GM23248 (cell line): ENCODE measurements around the gene KRT83. TPM values are rescaled to one million over a fixed set of nuclear protein-coding genes. Genes with fewer than 3 reads are reported as not detected.
A peak's percentile ranks its signal among the peaks of the same experiment; 100 is the strongest.

ENCODE experiments used
- DNase-seq: peaks from one replicate; pipeline ENCODE4 v3.0.0-alpha.2; 2015
- H2AFZ ChIP-seq: fragments of 200-600 bp; sonication (generic); 2 replicates; pipeline ENCODE4 v1.6.1; 2016; ENCODE audit warnings: antibody characterized with exemption
- H3F3A ChIP-seq: fragments of 200-600 bp; sonication (generic); 2 replicates; pipeline ENCODE4 v1.6.1; 2016; ENCODE audit warnings: mild to moderate bottlenecking, antibody characterized with exemption, mixed run types; ENCODE audit not compliant: insufficient read depth
- H3K27ac ChIP-seq: fragments of 200-600 bp; sonication (generic); 2 replicates; pipeline ENCODE4 v1.5.1; 2016; ENCODE audit warnings: mild to moderate bottlenecking
- H3K27me3 ChIP-seq: fragments of 200-600 bp; sonication (generic); replicated peaks from 2 replicates; pipeline ENCODE4 v1.6.1; 2016; ENCODE audit warnings: mild to moderate bottlenecking; ENCODE audit not compliant: insufficient read depth
- H3K36me3 ChIP-seq: fragments of 200-600 bp; sonication (generic); 2 replicates; pipeline ENCODE4 v1.6.1; 2016; ENCODE audit warnings: low read depth, mild to moderate bottlenecking
- H3K4me1 ChIP-seq: fragments of 200-600 bp; sonication (generic); 2 replicates; pipeline ENCODE4 v1.6.1; 2016; ENCODE audit warnings: mild to moderate bottlenecking; ENCODE audit not compliant: insufficient read depth
- H3K4me2 ChIP-seq: fragments of 200-600 bp; sonication (generic); one replicate; pipeline ENCODE4 v1.6.1; 2016; ENCODE audit warnings: mild to moderate bottlenecking; ENCODE audit not compliant: unreplicated experiment
- H3K4me3 ChIP-seq: fragments of 200-600 bp; sonication (generic); 2 replicates; pipeline ENCODE4 v1.5.1; 2016; ENCODE audit warnings: mild to moderate bottlenecking
- H3K79me2 ChIP-seq: fragments of 200-600 bp; sonication (generic); 2 replicates; pipeline ENCODE4 v1.6.1; 2016; ENCODE audit warnings: mild to moderate bottlenecking; ENCODE audit not compliant: insufficient read depth
- H3K9ac ChIP-seq: fragments of 200-600 bp; sonication (generic); 2 replicates; pipeline ENCODE4 v1.6.1; 2016; ENCODE audit warnings: mild to moderate bottlenecking
- H3K9me2 ChIP-seq: fragments of 200-600 bp; sonication (generic); 2 replicates; pipeline ENCODE4 v1.6.1; 2016; ENCODE audit warnings: mixed run types, mild to moderate bottlenecking, moderate library complexity; ENCODE audit not compliant: insufficient read depth
- H3K9me3 ChIP-seq: fragments of 200-600 bp; sonication (generic); one replicate; pipeline ENCODE4 v1.6.1; 2017; ENCODE audit warnings: low read depth
- H4K20me1 ChIP-seq: fragments of 200-600 bp; sonication (generic); 2 replicates; pipeline ENCODE4 v1.6.0; 2016; ENCODE audit not compliant: insufficient read depth
- EZH2 ChIP-seq: fragments of 200-600 bp; sonication (generic); IDR thresholded peaks from 2 replicates; pipeline ENCODE4 v1.6.1; 2018; ENCODE audit warnings: antibody characterized with exemption, mild to moderate bottlenecking; ENCODE audit not compliant: insufficient read depth, poor library complexity, severe bottlenecking
- EZH2phosphoT487 ChIP-seq: fragments of 200-600 bp; sonication (generic); IDR thresholded peaks from 2 replicates; pipeline ENCODE4 v1.6.1; 2018; ENCODE audit warnings: antibody characterized with exemption, moderate library complexity, mild to moderate bottlenecking, low read depth; ENCODE audit not compliant: insufficient read depth
- WGBS, 2 experiments: methylation state at CpG; one replicate each; pipeline ENCODE4 v1.1.6; 2015 to 2017; ENCODE audit warnings: low lambda C conversion rate in 2 of 2, low coverage in 1 of 2; ENCODE audit errors: missing lambda C conversion rate in 2 of 2; 5-methylcytosine and 5-hydroxymethylcytosine counted together
- in situ Hi-C: fragments of 300-500 bp; cut with MboI; formaldehyde crosslinking; loops from 2 replicates; pipeline ENCODE4 v1.15.0; 2020
- polyA plus RNA-seq: library from polyadenylated mRNA; unstranded; fragments of >200 nt; fragmentation: Nextera tagmentation; extraction: Ambion mirVana; gene quantifications from 2 replicates; pipeline ENCODE4 v1.2.1, GENCODE V29; 2016
- total RNA-seq: library from RNA; depleted of rRNA; stranded (reverse); fragments of >200 nt; shearing (Covaris generic); gene quantifications from 2 replicates; pipeline ENCODE4 v1.2.3, GENCODE V29; 2014

KRT83 gene
- total and polyA plus RNA-seq, 2 experiments from 2014 or later: not detected

DNA sequence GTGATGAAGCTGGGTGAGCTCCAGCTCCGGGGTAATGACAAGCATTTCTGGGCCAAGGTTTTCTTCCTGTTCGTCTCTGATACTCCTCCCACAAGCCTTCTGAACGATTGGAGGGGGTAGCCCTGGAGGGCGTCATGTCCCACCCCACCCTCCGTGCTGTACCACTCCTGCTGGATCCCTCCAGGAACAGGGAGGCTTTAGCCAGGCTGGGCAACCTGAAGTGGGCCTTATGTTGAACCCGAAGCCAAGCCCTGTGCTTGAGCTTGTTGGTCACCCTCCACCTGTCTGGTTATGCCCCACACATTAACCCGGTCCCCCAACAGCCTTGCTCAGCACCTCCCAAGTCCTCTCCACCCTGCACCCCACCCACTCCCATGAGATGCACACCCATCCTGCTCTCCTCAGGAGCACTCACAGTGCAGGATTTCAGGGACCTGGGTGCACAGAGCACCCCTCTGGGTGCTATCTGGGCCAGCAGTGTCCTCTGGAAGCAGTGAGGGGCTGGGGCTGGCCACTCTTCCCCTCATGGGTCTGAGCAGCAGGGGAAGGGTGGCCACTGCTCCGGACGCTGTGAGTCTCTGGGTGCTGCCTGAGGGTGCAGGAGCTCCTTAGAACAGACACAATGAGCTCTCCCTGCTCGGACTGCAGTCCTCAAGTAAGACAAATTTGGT lies 6.8 kb upstream of the KRT83 start:
- no peaks in the 10 kb centered on the region for H3K79me2 ChIP-seq
- no peaks in the 10 kb centered on the region for H3K9me2 ChIP-seq
- H2AFZ ChIP-seq: no peak overlapping the region
- H3K4me2 ChIP-seq: no peak overlapping the region
- no peak overlapping the region for H3K9ac ChIP-seq
- TF ChIP-seq EZH2phosphoT487: no peak
- TF ChIP-seq EZH2: no peak
- no peaks in the 10 kb centered on the region for H3K9me3 ChIP-seq
- H3K27ac ChIP-seq: no peak overlapping the region
- no peaks in the 10 kb centered on the region for H3K36me3 ChIP-seq
- no peaks in the 10 kb centered on the region for H4K20me1 ChIP-seq
- H3K27me3 ChIP-seq: peaks cover 8% of the 10 kb centered on the region
- no peak for DNase-seq
- in situ Hi-C loops: no loop called here
- no peaks in the 10 kb centered on the region for H3K4me1 ChIP-seq
- H3F3A ChIP-seq: no peaks in the 10 kb centered on the region
- 59 to 65% methylated on average over 10 of the region's 10 CpGs for WGBS, 2 experiments
- H3K4me3 ChIP-seq: no peak overlapping the region

DNA sequence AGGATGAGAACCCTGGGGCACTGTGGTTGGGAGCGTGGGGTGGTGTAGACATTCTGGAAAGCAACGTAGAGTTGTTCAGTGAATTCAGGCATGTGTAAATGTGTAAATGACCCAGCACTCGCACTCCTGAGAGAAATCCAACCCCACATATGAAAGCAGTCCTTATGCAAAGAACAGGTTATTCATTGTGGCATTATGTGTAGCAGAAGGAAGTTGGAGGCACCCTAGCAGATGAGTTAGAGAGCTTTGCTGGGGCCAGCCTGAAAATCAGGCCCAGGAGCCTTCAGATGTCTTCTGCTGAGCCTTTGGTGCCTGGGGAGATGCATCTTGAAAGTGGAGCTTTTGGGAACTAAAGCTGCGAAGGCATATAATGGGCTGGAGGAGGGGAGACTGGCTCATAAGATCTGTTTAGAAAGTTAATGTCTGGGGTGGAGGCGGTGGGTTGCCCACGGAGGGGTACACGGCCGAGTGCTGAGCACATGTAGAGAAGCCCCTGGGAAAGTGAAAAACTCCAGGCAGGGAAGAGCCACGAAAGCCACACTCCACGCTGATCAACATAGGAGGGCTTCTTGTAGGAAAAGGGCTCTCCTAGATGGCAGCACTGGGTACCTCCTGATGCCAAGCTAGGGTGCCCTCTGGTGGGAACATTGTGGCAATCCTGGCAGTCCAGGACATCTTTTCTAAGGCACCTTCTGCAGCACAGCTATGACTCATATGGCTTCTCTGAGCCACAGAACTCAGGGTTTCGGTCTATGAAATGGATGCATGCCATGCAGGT lies 6.0 kb upstream of the KRT83 start:
- TF ChIP-seq EZH2: no peak
- no peak for TF ChIP-seq EZH2phosphoT487
- H3K36me3 ChIP-seq: no peaks in the 10 kb centered on the region
- no peak overlapping the region for H3K27ac ChIP-seq
- no peaks in the 10 kb centered on the region for H3K9me3 ChIP-seq
- no peak overlapping the region for H2AFZ ChIP-seq
- H3K9me2 ChIP-seq: no peaks in the 10 kb centered on the region
- no peaks in the 10 kb centered on the region for H3F3A ChIP-seq
- peaks cover 8% of the 10 kb centered on the region for H3K27me3 ChIP-seq
- H3K9ac ChIP-seq: no peak overlapping the region
- in situ Hi-C loops: no loop called here
- H3K4me3 ChIP-seq: no peak overlapping the region
- DNase-seq: peak; percentile 94
- H4K20me1 ChIP-seq: no peaks in the 10 kb centered on the region
- 33 to 34% methylated on average over 11 of the region's 11 CpGs for WGBS, 2 experiments
- H3K4me2 ChIP-seq: no peak overlapping the region
- no peaks in the 10 kb centered on the region for H3K4me1 ChIP-seq
- H3K79me2 ChIP-seq: no peaks in the 10 kb centered on the region

DNA sequence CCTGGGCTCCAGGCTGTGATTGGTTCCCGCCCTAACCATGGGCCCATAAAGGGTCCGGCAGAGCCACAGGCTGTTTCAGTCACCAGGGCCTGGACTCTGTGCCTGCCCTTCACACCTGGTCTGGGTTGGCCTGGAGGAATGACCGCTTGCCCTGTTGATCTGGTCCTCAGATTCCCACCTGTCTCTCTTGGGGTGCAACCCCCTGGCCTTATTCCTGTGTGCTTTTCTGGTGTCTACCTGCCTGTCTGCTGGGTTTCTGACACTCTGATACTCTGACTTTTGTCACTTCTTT lies 2.9 kb upstream of the KRT83 start:
- no peaks in the 10 kb centered on the region for H3K36me3 ChIP-seq
- H2AFZ ChIP-seq: no peak overlapping the region
- in situ Hi-C loops: no loop called here
- H3K4me2 ChIP-seq: no peak overlapping the region
- H3K27me3 ChIP-seq: peaks cover 26% of the 10 kb centered on the region
- H3K9ac ChIP-seq: no peak overlapping the region
- no peak overlapping the region for H3K27ac ChIP-seq
- no peaks in the 10 kb centered on the region for H3F3A ChIP-seq
- no peaks in the 10 kb centered on the region for H4K20me1 ChIP-seq
- no peak for TF ChIP-seq EZH2
- TF ChIP-seq EZH2phosphoT487: no peak
- DNase-seq: no peak
- no peaks in the 10 kb centered on the region for H3K4me1 ChIP-seq
- H3K9me2 ChIP-seq: no peaks in the 10 kb centered on the region
- H3K9me3 ChIP-seq: no peaks in the 10 kb centered on the region
- no peak overlapping the region for H3K4me3 ChIP-seq
- H3K79me2 ChIP-seq: no peaks in the 10 kb centered on the region
- WGBS, 2 experiments: 53 to 56% methylated on average over 3 of the region's 3 CpGs

DNA sequence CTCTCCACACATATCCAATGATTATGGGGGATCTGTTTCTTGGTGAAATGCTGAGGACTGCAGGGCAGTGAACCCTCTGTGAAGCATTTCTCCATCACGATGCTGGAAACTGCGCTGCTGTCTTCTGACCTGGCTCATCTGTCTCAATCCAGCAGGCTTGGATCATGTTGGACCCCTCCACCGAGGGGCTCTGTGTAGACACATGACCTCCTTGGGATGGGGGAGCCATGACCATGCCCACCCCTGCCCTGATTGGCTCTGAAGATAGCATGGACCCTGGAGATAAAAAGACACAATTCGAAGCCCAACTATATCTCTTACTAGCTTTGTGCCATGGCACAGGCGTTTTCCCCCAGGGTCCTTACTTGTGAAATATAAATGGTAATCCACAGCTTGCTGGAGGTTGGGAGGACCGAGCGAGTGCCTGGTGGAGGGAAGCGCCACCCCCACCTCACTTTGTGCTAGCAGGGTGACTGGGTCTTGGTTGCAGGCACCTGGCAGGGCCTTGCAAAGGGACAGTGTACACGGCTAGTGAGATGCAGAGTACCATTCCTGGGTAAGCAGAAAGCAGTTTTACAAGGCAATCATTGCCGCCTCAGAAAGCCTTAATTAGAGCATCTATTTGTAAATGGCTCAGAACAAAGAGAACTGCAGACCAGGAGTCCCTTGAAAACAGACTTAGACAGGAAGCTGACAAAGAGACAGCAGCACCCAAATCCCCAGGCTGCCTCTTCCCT lies 2.4 kb upstream of the KRT83 start:
- in situ Hi-C loops: no loop called here
- WGBS, 2 experiments: 82% methylated on average over 10 of the region's 10 CpGs

More for the DNA sequence above, 2.4 kb upstream of the KRT83 start:
- TF ChIP-seq EZH2 (no peak), EZH2phosphoT487 (no peak)
- H3K4me3 ChIP-seq: no peak overlapping the region
- no peak for DNase-seq
- no peak overlapping the region for H3K27ac ChIP-seq
- H3K27me3 ChIP-seq: peaks cover 30% of the 10 kb centered on the region
- no peaks in the 10 kb centered on the region for H4K20me1 ChIP-seq
- H3K36me3 ChIP-seq: no peaks in the 10 kb centered on the region
- H3K9ac ChIP-seq: no peak overlapping the region
- H2AFZ ChIP-seq: no peak overlapping the region
- H3K9me3 ChIP-seq: no peaks in the 10 kb centered on the region
- H3K4me2 ChIP-seq: no peak overlapping the region
- H3F3A ChIP-seq: no peaks in the 10 kb centered on the region
- H3K9me2 ChIP-seq: no peaks in the 10 kb centered on the region
- no peaks in the 10 kb centered on the region for H3K79me2 ChIP-seq
- H3K4me1 ChIP-seq: no peaks in the 10 kb centered on the region
